ENCODE results near the gene CLPTM1. TPM values are rescaled to one million over a fixed set of nuclear protein-coding genes. Genes with fewer than 3 reads are reported as not detected.

The CLPTM1 gene
- total RNA-seq, 1 donor from 2014 or later, result 115 TPM

- H3K36me3 ChIP-seq (ENCODE audit: insufficient read depth, low read length), result no peaks in the 10 kb centered on the region
- H2AFZ ChIP-seq (ENCODE audit: low read depth, low read length), result no peak overlapping the region
- H3K9me3 ChIP-seq (ENCODE audit: insufficient read depth, low read depth, low read length), result no peaks in the 10 kb centered on the region
- H3K4me2 ChIP-seq (ENCODE audit: low read length), result peak overlapping the region; percentile 78
- Mint-ChIP-seq H3K27ac (ENCODE audit: unreplicated experiment) (no peak overlapping the region), H3K9me3 (ENCODE audit: unreplicated experiment) (peaks cover 2% of the 10 kb centered on the region), H3K4me1 (ENCODE audit: low read depth, unreplicated experiment) (no peaks in the 10 kb centered on the region), H3K36me3 (ENCODE audit: low read depth, unreplicated experiment) (no peaks in the 10 kb centered on the region), H3K27me3 (ENCODE audit: low read depth, unreplicated experiment) (peaks cover 28% of the 10 kb centered on the region), H3K4me3 (ENCODE audit: unreplicated experiment) (no peak overlapping the region)
- no peaks in the 10 kb centered on the region for H3K4me1 ChIP-seq (ENCODE audit: insufficient read depth, low read length)
- DNase-seq (ENCODE audit: low read depth) (peak; percentile 29), FAIRE-seq (no peak)
- H3K27me3 ChIP-seq (ENCODE audit: insufficient read depth, low read length), result no peaks in the 10 kb centered on the region
- H3K9ac ChIP-seq (ENCODE audit: low read length), result no peak overlapping the region
- no peak overlapping the region for H3K27ac ChIP-seq (ENCODE audit: low read depth, low read length)
- no peak overlapping the region for H3K4me3 ChIP-seq (ENCODE audit: insufficient read depth, low read depth, low read length)
- H3K79me2 ChIP-seq (ENCODE audit: insufficient read depth, low read length), result no peaks in the 10 kb centered on the region
- no peaks in the 10 kb centered on the region for H4K20me1 ChIP-seq (ENCODE audit: insufficient read depth, low read length)
- TF ChIP-seq EZH2 (IDR thresholded peaks at IDR 0.05; ENCODE audit: insufficient read depth, low read length) (no peak), CTCF (IDR thresholded peaks at IDR 0.05; ENCODE audit: insufficient read depth, low read depth, low read length) (no peak)
These were observed 27.4 kb upstream of the CLPTM1 start for GRCh38 chr19:44927746-44928145.

- Mint-ChIP-seq H3K27ac (ENCODE audit: unreplicated experiment) (no peak overlapping the region), H3K4me1 (ENCODE audit: low read depth, unreplicated experiment) (no peaks in the 10 kb centered on the region), H3K4me3 (ENCODE audit: unreplicated experiment) (no peak overlapping the region), H3K9me3 (ENCODE audit: unreplicated experiment) (peaks cover 2% of the 10 kb centered on the region), H3K27me3 (ENCODE audit: low read depth, unreplicated experiment) (peaks cover 34% of the 10 kb centered on the region), H3K36me3 (ENCODE audit: low read depth, unreplicated experiment) (no peaks in the 10 kb centered on the region)
- TF ChIP-seq EZH2 (IDR thresholded peaks at IDR 0.05; ENCODE audit: insufficient read depth, low read length) (no peak), CTCF (IDR thresholded peaks at IDR 0.05; ENCODE audit: insufficient read depth, low read depth, low read length) (no peak)
- DNase-seq (ENCODE audit: low read depth) (no peak), FAIRE-seq (no peak)
- Histone ChIP-seq H3K4me1 (ENCODE audit: insufficient read depth, low read length) (no peaks in the 10 kb centered on the region), H4K20me1 (ENCODE audit: insufficient read depth, low read length) (no peaks in the 10 kb centered on the region), H3K79me2 (ENCODE audit: insufficient read depth, low read length) (no peaks in the 10 kb centered on the region), H3K4me2 (ENCODE audit: low read length) (no peak overlapping the region), H3K27ac (ENCODE audit: low read depth, low read length) (no peak overlapping the region), H3K9ac (ENCODE audit: low read length) (no peak overlapping the region), H3K4me3 (ENCODE audit: insufficient read depth, low read depth, low read length) (no peak overlapping the region), H2AFZ (ENCODE audit: low read depth, low read length) (no peak overlapping the region), H3K36me3 (ENCODE audit: insufficient read depth, low read length) (no peaks in the 10 kb centered on the region), H3K27me3 (ENCODE audit: insufficient read depth, low read length) (no peaks in the 10 kb centered on the region), H3K9me3 (ENCODE audit: insufficient read depth, low read depth, low read length) (no peaks in the 10 kb centered on the region)
These were observed 25.1 kb upstream of the CLPTM1 start for GRCh38 chr19:44930088-44930487.

GRCh38 chr19:44931541-44931940, 23.6 kb upstream of the CLPTM1 start:
- no peaks in the 10 kb centered on the region for H3K4me1 ChIP-seq (ENCODE audit: insufficient read depth, low read length)
- Mint-ChIP-seq H3K4me1 (ENCODE audit: low read depth, unreplicated experiment) (no peaks in the 10 kb centered on the region), H3K9me3 (ENCODE audit: unreplicated experiment) (peaks cover 2% of the 10 kb centered on the region), H3K4me3 (ENCODE audit: unreplicated experiment) (no peak overlapping the region), H3K36me3 (ENCODE audit: low read depth, unreplicated experiment) (no peaks in the 10 kb centered on the region), H3K27ac (ENCODE audit: unreplicated experiment) (no peak overlapping the region), H3K27me3 (ENCODE audit: low read depth, unreplicated experiment) (peaks cover 21% of the 10 kb centered on the region)
- H3K9ac ChIP-seq (ENCODE audit: low read length), result no peak overlapping the region
- H3K4me3 ChIP-seq (ENCODE audit: insufficient read depth, low read depth, low read length), result no peak overlapping the region
- no peak overlapping the region for H3K4me2 ChIP-seq (ENCODE audit: low read length)
- H4K20me1 ChIP-seq (ENCODE audit: insufficient read depth, low read length), result no peaks in the 10 kb centered on the region
- H3K27me3 ChIP-seq (ENCODE audit: insufficient read depth, low read length), result no peaks in the 10 kb centered on the region
- H3K27ac ChIP-seq (ENCODE audit: low read depth, low read length), result no peak overlapping the region
- FAIRE-seq (no peak), DNase-seq (ENCODE audit: low read depth) (no peak)
- TF ChIP-seq EZH2 (IDR thresholded peaks at IDR 0.05; ENCODE audit: insufficient read depth, low read length), result no peak
- no peak for TF ChIP-seq CTCF (IDR thresholded peaks at IDR 0.05; ENCODE audit: insufficient read depth, low read depth, low read length)
- no peaks in the 10 kb centered on the region for H3K36me3 ChIP-seq (ENCODE audit: insufficient read depth, low read length)
- H2AFZ ChIP-seq (ENCODE audit: low read depth, low read length), result no peak overlapping the region
- no peaks in the 10 kb centered on the region for H3K79me2 ChIP-seq (ENCODE audit: insufficient read depth, low read length)
- no peaks in the 10 kb centered on the region for H3K9me3 ChIP-seq (ENCODE audit: insufficient read depth, low read depth, low read length)
